ENCODE results near the gene LHFPL6. TPM values are rescaled to one million over a fixed set of nuclear protein-coding genes. Genes with fewer than 3 reads are reported as not detected.

Gene LHFPL6
- total RNA-seq, 4 donors from 2014 or later, result 40.2 to 77.5 (median 66.6) TPM

DNA sequence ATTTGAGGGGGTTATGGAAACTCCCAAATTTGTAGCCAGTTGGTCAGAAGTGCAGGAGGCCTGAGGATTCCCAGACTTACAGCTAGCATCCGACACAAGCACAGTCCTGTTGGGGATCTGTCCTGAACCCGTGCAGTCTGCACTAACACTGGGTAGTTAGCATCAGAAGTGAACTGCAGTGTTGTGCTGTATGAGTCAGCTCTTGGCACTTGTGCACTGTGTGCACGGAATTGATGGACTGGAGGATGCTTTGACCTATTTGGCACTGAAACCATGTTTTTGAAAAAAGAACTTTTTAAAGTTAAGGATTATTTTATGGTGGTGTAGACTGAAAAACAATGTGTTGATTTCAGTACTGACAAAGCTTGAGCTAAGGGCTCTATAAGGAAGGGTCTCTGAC lies 285.7 kb downstream of the LHFPL6 start:
- WGBS, 2 donors (ENCODE audit: low coverage in 1 of 2), result 0 to 24% methylated on average over 2 to 3 of the region's 3 CpGs
- H3K36me3 ChIP-seq, result no peaks in the 10 kb centered on the region
- peak overlapping the region in 3 of 4 donors; percentile 27 to 49 (median 38) for H3K27ac ChIP-seq
- H3K27me3 ChIP-seq, result no peaks in the 10 kb centered on the region
- no peak for TF ChIP-seq EP300 (IDR thresholded peaks at IDR 0.05)
- peak; percentile 87 for TF ChIP-seq POLR2AphosphoS5 (IDR thresholded peaks at IDR 0.05)
- TF ChIP-seq, protein P1, sequence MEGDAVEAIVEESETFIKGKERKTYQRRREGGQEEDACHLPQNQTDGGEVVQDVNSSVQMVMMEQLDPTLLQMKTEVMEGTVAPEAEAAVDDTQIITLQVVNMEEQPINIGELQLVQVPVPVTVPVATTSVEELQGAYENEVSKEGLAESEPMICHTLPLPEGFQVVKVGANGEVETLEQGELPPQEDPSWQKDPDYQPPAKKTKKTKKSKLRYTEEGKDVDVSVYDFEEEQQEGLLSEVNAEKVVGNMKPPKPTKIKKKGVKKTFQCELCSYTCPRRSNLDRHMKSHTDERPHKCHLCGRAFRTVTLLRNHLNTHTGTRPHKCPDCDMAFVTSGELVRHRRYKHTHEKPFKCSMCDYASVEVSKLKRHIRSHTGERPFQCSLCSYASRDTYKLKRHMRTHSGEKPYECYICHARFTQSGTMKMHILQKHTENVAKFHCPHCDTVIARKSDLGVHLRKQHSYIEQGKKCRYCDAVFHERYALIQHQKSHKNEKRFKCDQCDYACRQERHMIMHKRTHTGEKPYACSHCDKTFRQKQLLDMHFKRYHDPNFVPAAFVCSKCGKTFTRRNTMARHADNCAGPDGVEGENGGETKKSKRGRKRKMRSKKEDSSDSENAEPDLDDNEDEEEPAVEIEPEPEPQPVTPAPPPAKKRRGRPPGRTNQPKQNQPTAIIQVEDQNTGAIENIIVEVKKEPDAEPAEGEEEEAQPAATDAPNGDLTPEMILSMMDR (IDR thresholded peaks at IDR 0.05), result no peak
- no peak for TF ChIP-seq POLR2A (IDR thresholded peaks at IDR 0.05)
- H3K4me1 ChIP-seq, result peaks cover 8 to 46% (median 12%) of the 10 kb centered on the region in 3 donors
- no peaks in the 10 kb centered on the region for H3K9me3 ChIP-seq
- H3K4me3 ChIP-seq, result no peak overlapping the region
- ATAC-seq, result peak; percentile 78

DNA sequence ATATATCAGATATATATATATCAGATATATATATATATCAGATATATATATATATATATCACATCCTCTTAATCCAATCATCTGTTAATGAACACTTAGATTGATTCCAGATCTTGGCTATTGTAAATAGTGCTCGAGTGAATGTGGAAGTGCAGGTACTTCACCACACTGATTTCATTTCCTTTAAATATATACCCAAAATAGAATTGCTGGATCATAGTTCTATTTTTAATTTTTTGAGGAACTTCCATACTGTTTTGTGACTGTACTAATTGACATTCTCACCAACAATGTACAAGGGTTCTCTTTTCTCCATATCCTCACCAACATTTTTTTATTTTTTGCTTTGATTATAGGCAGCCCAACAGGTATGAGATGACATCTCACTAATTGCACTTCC lies 287.2 kb downstream of the LHFPL6 start:
- 31 to 43% methylated on average over 1 of the region's 1 CpG for WGBS, 2 donors (ENCODE audit: low coverage in 1 of 2)
- ATAC-seq, result no peak
- Histone ChIP-seq H3K27ac (no peak overlapping the region), H3K4me1 (peaks cover 8 to 43% (median 9%) of the 10 kb centered on the region in 3 donors), H3K36me3 (no peaks in the 10 kb centered on the region), H3K4me3 (no peak overlapping the region), H3K27me3 (no peaks in the 10 kb centered on the region), H3K9me3 (no peaks in the 10 kb centered on the region)
- TF ChIP-seq, protein P1 (IDR thresholded peaks at IDR 0.05), result no peak
- TF ChIP-seq POLR2A (IDR thresholded peaks at IDR 0.05) (no peak), EP300 (IDR thresholded peaks at IDR 0.05) (no peak), POLR2AphosphoS5 (IDR thresholded peaks at IDR 0.05) (no peak)

DNA sequence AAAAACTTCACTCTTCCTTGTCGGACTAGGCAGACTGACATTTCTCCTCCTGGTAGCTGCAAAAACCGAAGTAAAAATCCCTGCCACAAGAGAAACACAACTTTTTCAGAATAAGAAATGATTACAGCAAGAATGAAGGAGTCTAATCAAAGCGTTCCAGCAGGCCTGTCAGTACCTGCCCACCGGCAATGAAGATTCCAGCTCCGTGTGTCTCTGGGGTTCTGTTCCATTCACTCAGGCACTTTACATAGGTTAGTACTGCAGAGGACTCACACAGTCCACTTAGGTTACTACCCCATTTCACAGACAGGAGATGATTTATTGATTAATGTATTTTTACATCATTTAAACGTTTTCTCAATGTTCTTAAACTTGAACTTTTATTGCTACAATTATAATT lies 289.3 kb downstream of the LHFPL6 start:
- H3K4me3 ChIP-seq, result no peak overlapping the region
- no peaks in the 10 kb centered on the region for H3K36me3 ChIP-seq
- no peaks in the 10 kb centered on the region for H3K9me3 ChIP-seq
- H3K4me1 ChIP-seq, result peaks cover 8 to 51% (median 9%) of the 10 kb centered on the region in 3 donors
- H3K27ac ChIP-seq, result no peak overlapping the region
- no peaks in the 10 kb centered on the region for H3K27me3 ChIP-seq
- TF ChIP-seq, protein P1 (IDR thresholded peaks at IDR 0.05), result no peak
- TF ChIP-seq POLR2AphosphoS5 (IDR thresholded peaks at IDR 0.05), result no peak
- no peak for TF ChIP-seq POLR2A (IDR thresholded peaks at IDR 0.05)
- TF ChIP-seq EP300 (IDR thresholded peaks at IDR 0.05), result no peak
- no peak for ATAC-seq
- 69 to 71% methylated on average over 5 to 6 of the region's 6 CpGs for WGBS, 2 donors (ENCODE audit: low coverage in 1 of 2)

DNA sequence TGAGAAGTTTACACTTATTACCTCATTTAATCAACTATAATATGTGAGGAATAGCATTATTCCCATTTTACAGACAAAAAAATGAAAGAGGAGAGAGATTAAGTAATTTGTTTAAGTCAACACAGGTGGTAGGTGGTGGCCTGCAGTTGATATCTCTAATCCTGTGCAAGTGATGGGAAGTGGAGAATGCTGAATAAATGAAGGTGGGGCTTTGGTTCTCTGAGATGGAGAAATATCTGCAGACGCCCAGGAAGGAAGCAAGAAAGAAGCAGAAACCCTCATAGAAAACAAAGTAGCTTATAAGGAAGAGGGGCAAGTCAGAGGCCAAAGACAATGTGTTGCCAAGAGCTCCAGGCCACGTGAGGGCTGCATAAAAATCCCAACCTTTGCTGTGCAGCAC lies 290.4 kb downstream of the LHFPL6 start:
- no peaks in the 10 kb centered on the region for H3K9me3 ChIP-seq
- H3K36me3 ChIP-seq, result no peaks in the 10 kb centered on the region
- peaks cover 8 to 41% (median 9%) of the 10 kb centered on the region in 3 donors for H3K4me1 ChIP-seq
- no peak overlapping the region for H3K4me3 ChIP-seq
- no peaks in the 10 kb centered on the region for H3K27me3 ChIP-seq
- ATAC-seq, result no peak
- TF ChIP-seq POLR2A (IDR thresholded peaks at IDR 0.05) (no peak), EP300 (IDR thresholded peaks at IDR 0.05) (no peak), POLR2AphosphoS5 (IDR thresholded peaks at IDR 0.05) (no peak)
- TF ChIP-seq, protein P1 (IDR thresholded peaks at IDR 0.05), result no peak
- WGBS, 2 donors (ENCODE audit: low coverage in 1 of 2), result 74 to 90% methylated on average over 2 of the region's 2 CpGs
- no peak overlapping the region for H3K27ac ChIP-seq

- no peaks in the 10 kb centered on the region for H3K9me3 ChIP-seq
- peak overlapping the region in 1 of 4 donors; percentile 22 for H3K27ac ChIP-seq
- no peak overlapping the region for H3K4me3 ChIP-seq
- ATAC-seq, result no peak
- H3K36me3 ChIP-seq, result no peaks in the 10 kb centered on the region
- H3K27me3 ChIP-seq, result no peaks in the 10 kb centered on the region
- H3K4me1 ChIP-seq, result peaks cover 0 to 31% (median 2%) of the 10 kb centered on the region in 3 donors
- no CpG with 5 or more reads among the region's 4 CpGs for WGBS, 2 donors (ENCODE audit: low coverage in 1 of 2)
- TF ChIP-seq, protein P1 (IDR thresholded peaks at IDR 0.05), result no peak
- no peak for TF ChIP-seq EP300 (IDR thresholded peaks at IDR 0.05)
- TF ChIP-seq POLR2AphosphoS5 (IDR thresholded peaks at IDR 0.05), result no peak
- TF ChIP-seq POLR2A (IDR thresholded peaks at IDR 0.05), result no peak
Observed at GRCh38 chr13:39311619-39312018, 291.4 kb downstream of the LHFPL6 start.
